ENCODE results near the gene HMGXB4. TPM values are rescaled to one million over a fixed set of nuclear protein-coding genes. Genes with fewer than 3 reads are reported as not detected.

Gene HMGXB4
- total and polyA plus RNA-seq, 2 of the 8 experiments (the other 6 are each of a cell fraction or from before 2014, with no cell fraction given), result 20.9 to 41.3 TPM

DNA sequence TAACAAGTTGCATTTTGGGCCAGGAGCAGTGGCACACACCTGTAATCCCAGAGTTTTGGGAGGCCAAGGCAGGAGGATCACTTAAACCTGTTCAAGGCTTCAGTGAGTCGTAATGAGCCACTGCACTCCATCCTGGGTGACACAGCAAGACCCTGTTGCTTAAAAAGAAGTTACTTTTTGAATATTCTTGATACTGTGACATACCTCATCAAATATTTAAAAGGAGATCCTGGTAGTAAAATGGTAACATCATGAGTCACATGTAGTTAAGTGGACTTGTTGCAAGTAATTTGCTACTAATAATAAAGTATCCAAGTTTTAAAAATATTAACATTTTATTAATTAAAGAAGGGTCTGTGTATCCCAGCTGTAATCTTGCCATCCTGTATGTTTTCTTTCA, 18.3 kb downstream of the HMGXB4 start:
- Histone ChIP-seq H3K4ac (replicated peaks; ENCODE audit: insufficient read length, low read depth, low read length) (no peak overlapping the region), H3K79me2 (ENCODE audit: control insufficient read depth in 1 of 2, insufficient read depth in 2 of 2, low read length in 2 of 2) (peaks cover 0 to 9% of the 10 kb centered on the region in 2 experiments; a peak in 2 of 4 replicates), H2BK20ac (ENCODE audit: low read length) (no peak overlapping the region), H2BK15ac (ENCODE audit: low read length) (no peak overlapping the region), H3K23ac (ENCODE audit: insufficient read length) (no peak overlapping the region), H3K27ac (ENCODE audit: low read depth, low read length) (no peak overlapping the region), H4K20me1 (replicated peaks in 1 of 2; ENCODE audit: control insufficient read depth in 1 of 2, insufficient read depth in 2 of 2, low read length in 2 of 2) (peaks cover 3 to 4% of the 10 kb centered on the region in 2 experiments), H3K4me1 (replicated peaks in 1 of 4; ENCODE audit: control insufficient read depth in 3 of 4, insufficient read depth in 4 of 4, low read length in 3 of 4) (no peaks in the 10 kb centered on the region), H3K18ac (ENCODE audit: extremely low read depth, low read length) (no peak overlapping the region), H4K91ac (replicated peaks; ENCODE audit: insufficient read length, low read length) (no peak overlapping the region), H2AFZ (ENCODE audit: low read length) (no peak overlapping the region), H4K5ac (ENCODE audit: insufficient read length, low read depth, low read length) (no peak overlapping the region), H2AK5ac (ENCODE audit: low read depth, low read length) (no peak overlapping the region), H3K79me1 (ENCODE audit: low read depth, low read length) (no peaks in the 10 kb centered on the region; the same call in 1 of the 2 replicates), H3K14ac (ENCODE audit: insufficient read length) (no peak overlapping the region), H4K8ac (ENCODE audit: extremely low read depth, insufficient read depth, low read length) (no peak overlapping the region), H3K9me3 (ENCODE audit: insufficient read depth in 2 of 2, low read depth in 1 of 2, low read length in 1 of 2) (no peaks in the 10 kb centered on the region), H3K4me3 (ENCODE audit: extremely low read depth in 1 of 4, insufficient read depth in 2 of 4, low read depth in 3 of 4, low read length in 4 of 4) (no peak overlapping the region), H3K9ac (replicated peaks in 1 of 4; ENCODE audit: extremely low read depth in 1 of 4, low read depth in 3 of 4, low read length in 3 of 4) (no peak overlapping the region), H2BK5ac (ENCODE audit: low read depth, low read length) (no peak overlapping the region), H3K23me2 (ENCODE audit: low read depth, low read length) (no peaks in the 10 kb centered on the region), H2BK120ac (replicated peaks; ENCODE audit: low read depth, low read length) (no peak overlapping the region), H2BK12ac (ENCODE audit: low read depth, low read length) (no peak overlapping the region), H3K27me3 (replicated peaks in 1 of 4; ENCODE audit: control insufficient read depth in 3 of 4, extremely low read depth in 1 of 4, insufficient read depth in 3 of 4, low read length in 3 of 4) (no peaks in the 10 kb centered on the region), H3K4me2 (ENCODE audit: insufficient read depth in 1 of 2, low read depth in 2 of 2, low read length in 2 of 2) (no peak overlapping the region), H3K56ac (replicated peaks; ENCODE audit: insufficient read length, low read depth, low read length) (no peak overlapping the region), H3K36me3 (ENCODE audit: control insufficient read depth in 2 of 4, insufficient read depth in 4 of 4, low read length in 3 of 4) (peaks cover 6 to 38% (median 22%) of the 10 kb centered on the region in 4 experiments; a peak in 7 of 8 replicates)
- DNase-seq (ENCODE audit: low read depth in 1 of 2, low spot score in 2 of 2), result no peak
- FAIRE-seq, result no peak
- ChIA-PET POLR2A (ENCODE audit: partially characterized antibody) (interaction anchor here (2.4 kb wide), 1 partner anchor 8 kb away, joined by 10 read pairs; no protein-coding TSS in a partner anchor), CTCF (ENCODE audit: partially characterized antibody) (no interaction called here)
- 89% methylated on average over 1 of the region's 1 CpG; no CpG with 5 or more reads in 1 of the 2 experiments for WGBS, 2 experiments (ENCODE audit: extremely low coverage in 1 of 2, insufficient coverage in 1 of 2, insufficient read length in 1 of 2, insufficient replicate concordance in 2 of 2, low coverage in 1 of 2, low lambda C conversion rate in 2 of 2, missing lambda C conversion rate in 1 of 2)
- TF ChIP-seq ASH2L (IDR thresholded peaks at IDR 0.05; ENCODE audit: low read length), result no peak
- TF ChIP-seq SIRT6 (IDR thresholded peaks at IDR 0.05; ENCODE audit: low read length), result no peak
- TF ChIP-seq CHD2 (IDR thresholded peaks at IDR 0.05; ENCODE audit: low read length), result no peak
- TF ChIP-seq KDM1A (IDR thresholded peaks at IDR 0.05; ENCODE audit: borderline replicate concordance, low read length), result no peak
- TF ChIP-seq NRF1 (IDR thresholded peaks at IDR 0.05; ENCODE audit: low read depth, low read length), result no peak
- TF ChIP-seq POLR2A (IDR thresholded peaks at IDR 0.05; ENCODE audit: control extremely low read depth in 1 of 2, low read depth in 2 of 2, low read length in 2 of 2), result no peak
- TF ChIP-seq, protein P1, sequence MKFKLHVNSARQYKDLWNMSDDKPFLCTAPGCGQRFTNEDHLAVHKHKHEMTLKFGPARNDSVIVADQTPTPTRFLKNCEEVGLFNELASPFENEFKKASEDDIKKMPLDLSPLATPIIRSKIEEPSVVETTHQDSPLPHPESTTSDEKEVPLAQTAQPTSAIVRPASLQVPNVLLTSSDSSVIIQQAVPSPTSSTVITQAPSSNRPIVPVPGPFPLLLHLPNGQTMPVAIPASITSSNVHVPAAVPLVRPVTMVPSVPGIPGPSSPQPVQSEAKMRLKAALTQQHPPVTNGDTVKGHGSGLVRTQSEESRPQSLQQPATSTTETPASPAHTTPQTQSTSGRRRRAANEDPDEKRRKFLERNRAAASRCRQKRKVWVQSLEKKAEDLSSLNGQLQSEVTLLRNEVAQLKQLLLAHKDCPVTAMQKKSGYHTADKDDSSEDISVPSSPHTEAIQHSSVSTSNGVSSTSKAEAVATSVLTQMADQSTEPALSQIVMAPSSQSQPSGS (IDR thresholded peaks at IDR 0.05; ENCODE audit: low read length), result no peak
- TF ChIP-seq EGR1 (IDR thresholded peaks at IDR 0.05; ENCODE audit: borderline replicate concordance, low read depth, low read length), result no peak
- TF ChIP-seq SAP30 (IDR thresholded peaks at IDR 0.05; ENCODE audit: insufficient read depth, insufficient replicate concordance, low read length), result no peak
- TF ChIP-seq SRF (IDR thresholded peaks at IDR 0.05; ENCODE audit: low read depth, low read length), result no peak
- TF ChIP-seq PHF8 (conservative IDR thresholded peaks at IDR 0.05; ENCODE audit: low read depth, low read length), result no peak
- no peak for TF ChIP-seq EP300 (IDR thresholded peaks at IDR 0.05; ENCODE audit: borderline replicate concordance in 1 of 2, low read depth in 2 of 2, low read length in 2 of 2)
- TF ChIP-seq SP4 (IDR thresholded peaks at IDR 0.05; ENCODE audit: low read length), result no peak
- TF ChIP-seq YY1 (IDR thresholded peaks at IDR 0.05; ENCODE audit: low read depth, low read length), result no peak

Data from H1 (cell line).